Neural progenitor cell (in vitro differentiated cells): ENCODE measurements around the gene ADCY5. TPM values are rescaled to one million over a fixed set of nuclear protein-coding genes. Genes with fewer than 3 reads are reported as not detected.

Experiments used
- DNase-seq: peaks from one replicate; pipeline ENCODE4 v3.0.0-alpha.2; 2016; ENCODE audit warnings: low spot score
- H2AFZ ChIP-seq: fragments of 200-600 bp; sonication (generic); replicated peaks from 2 replicates; pipeline ENCODE4 v1.6.1; 2016; ENCODE audit warnings: antibody characterized with exemption
- H3F3A ChIP-seq: fragments of 200-600 bp; sonication (generic); 2 replicates; pipeline ENCODE4 v1.6.1; 2016; ENCODE audit warnings: antibody characterized with exemption, low read depth
- H3K27ac ChIP-seq: fragments of 200-600 bp; sonication (generic); 2 replicates; pipeline ENCODE4 v1.5.1; 2016; ENCODE audit warnings: mild to moderate bottlenecking
- H3K27me3 ChIP-seq: fragments of 200-600 bp; sonication (generic); 2 replicates; pipeline ENCODE4 v1.6.1; 2016; ENCODE audit warnings: mild to moderate bottlenecking, moderate library complexity
- H3K36me3 ChIP-seq: fragments of 200-600 bp; sonication (generic); 2 replicates; pipeline ENCODE4 v1.5.1; 2016
- H3K4me1 ChIP-seq: fragments of 200-600 bp; sonication (generic); 2 replicates; pipeline ENCODE4 v1.6.1; 2016; ENCODE audit warnings: mixed run types
- H3K4me2 ChIP-seq: fragments of 200-600 bp; sonication (generic); 2 replicates; pipeline ENCODE4 v1.6.1; 2016
- H3K4me3 ChIP-seq: fragments of 200-600 bp; sonication (generic); 2 replicates; pipeline ENCODE4 v1.5.1; 2016
- H3K79me2 ChIP-seq: fragments of 200-600 bp; sonication (generic); 2 replicates; pipeline ENCODE4 v1.6.1; 2016; ENCODE audit warnings: low read depth
- H3K9ac ChIP-seq: fragments of 200-600 bp; sonication (generic); 2 replicates; pipeline ENCODE4 v1.6.1; 2016
- H3K9me3 ChIP-seq: fragments of 200-600 bp; sonication (generic); 2 replicates; pipeline ENCODE4 v1.5.1; 2016; ENCODE audit warnings: low read depth
- H4K20me1 ChIP-seq: fragments of 200-600 bp; sonication (generic); 2 replicates; pipeline ENCODE4 v1.6.1; 2016; ENCODE audit warnings: low read depth
- H3K27ac Mint-ChIP-seq: 3 replicates; pipeline ENCODE4 v1.8.0; 2021; ENCODE audit warnings: mixed read lengths
- H3K27me3 Mint-ChIP-seq: 2 replicates; pipeline ENCODE4 v1.8.0; 2022; ENCODE audit warnings: low read depth, mild to moderate bottlenecking, inconsistent platforms, moderate library complexity, mixed read lengths; ENCODE audit not compliant: insufficient read depth
- H3K36me3 Mint-ChIP-seq: 3 replicates; pipeline ENCODE4 v1.8.0; 2021; ENCODE audit warnings: mixed read lengths
- H3K4me1 Mint-ChIP-seq: 3 replicates; pipeline ENCODE4 v1.8.0; 2021; ENCODE audit warnings: mixed read lengths
- H3K4me3 Mint-ChIP-seq: 3 replicates; pipeline ENCODE4 v1.8.0; 2021; ENCODE audit warnings: mild to moderate bottlenecking, moderate library complexity, mixed read lengths
- H3K9me3 Mint-ChIP-seq: 3 replicates; pipeline ENCODE4 v1.8.0; 2020; ENCODE audit warnings: mixed read lengths
- CTCF ChIP-seq: fragments of 200-600 bp; sonication (generic); IDR thresholded peaks from 2 replicates; pipeline ENCODE4 v1.5.1; 2017; ENCODE audit warnings: antibody characterized with exemption, mild to moderate bottlenecking
- EZH2 ChIP-seq: fragments of 200-600 bp; sonication (generic); IDR thresholded peaks from 2 replicates; pipeline ENCODE4 v1.6.1; 2017; ENCODE audit warnings: antibody characterized with exemption, mild to moderate bottlenecking, moderate library complexity
- EZH2phosphoT487 ChIP-seq: fragments of 200-600 bp; sonication (generic); IDR thresholded peaks from 2 replicates; pipeline ENCODE4 v1.6.1; 2017; ENCODE audit warnings: antibody characterized with exemption
- total RNA-seq: library from RNA; depleted of rRNA; stranded (reverse); fragments of >200 nt; gene quantifications from 2 replicates; pipeline ENCODE4 v1.2.3, GENCODE V29; 2015; ENCODE audit warnings: low replicate concordance

Gene ADCY5
- total RNA-seq, 1 donor from 2014 or later, result 1.6 TPM

DNA sequence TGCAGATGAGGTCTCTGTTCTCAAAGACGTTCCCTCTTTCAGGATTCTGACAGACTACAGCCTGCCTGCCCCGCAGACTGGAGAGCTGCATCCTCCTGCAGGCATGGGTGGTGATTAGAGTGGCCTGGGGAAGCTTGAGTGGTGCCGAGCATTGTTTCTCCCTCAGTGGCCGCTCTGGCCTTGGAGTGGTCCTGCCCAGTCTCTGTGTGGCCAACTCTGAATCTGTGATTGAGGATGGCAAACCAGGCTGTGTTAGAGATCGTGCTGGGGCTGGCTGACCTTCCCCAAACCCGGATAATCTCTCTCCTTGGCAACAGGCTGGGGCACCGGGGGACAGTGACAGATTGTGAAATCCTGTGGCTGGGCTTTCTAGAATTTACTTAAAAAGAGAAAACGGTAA is 11.0 kb upstream of the ADCY5 start:
- H3F3A ChIP-seq, result peaks cover 15% of the 10 kb centered on the region
- H3K79me2 ChIP-seq, result no peaks in the 10 kb centered on the region
- no peak overlapping the region for H3K27ac ChIP-seq
- Mint-ChIP-seq H3K27ac (peak overlapping the region; percentile 21), H3K27me3 (peaks cover 10% of the 10 kb centered on the region), H3K36me3 (no peaks in the 10 kb centered on the region), H3K4me1 (peaks cover 23% of the 10 kb centered on the region), H3K9me3 (no peaks in the 10 kb centered on the region), H3K4me3 (peak overlapping the region; percentile 14)
- H3K27me3 ChIP-seq, result no peaks in the 10 kb centered on the region
- DNase-seq, result peak; percentile 68
- H4K20me1 ChIP-seq, result peaks cover 3% of the 10 kb centered on the region
- no peak overlapping the region for H3K4me3 ChIP-seq
- no peaks in the 10 kb centered on the region for H3K36me3 ChIP-seq
- no peaks in the 10 kb centered on the region for H3K9me3 ChIP-seq
- peak overlapping the region; percentile 54 for H3K4me2 ChIP-seq
- TF ChIP-seq EZH2phosphoT487 (no peak), CTCF (no peak), EZH2 (no peak)
- no peak overlapping the region for H3K9ac ChIP-seq
- H3K4me1 ChIP-seq, result peaks cover 11% of the 10 kb centered on the region
- H2AFZ ChIP-seq, result no peak overlapping the region

DNA sequence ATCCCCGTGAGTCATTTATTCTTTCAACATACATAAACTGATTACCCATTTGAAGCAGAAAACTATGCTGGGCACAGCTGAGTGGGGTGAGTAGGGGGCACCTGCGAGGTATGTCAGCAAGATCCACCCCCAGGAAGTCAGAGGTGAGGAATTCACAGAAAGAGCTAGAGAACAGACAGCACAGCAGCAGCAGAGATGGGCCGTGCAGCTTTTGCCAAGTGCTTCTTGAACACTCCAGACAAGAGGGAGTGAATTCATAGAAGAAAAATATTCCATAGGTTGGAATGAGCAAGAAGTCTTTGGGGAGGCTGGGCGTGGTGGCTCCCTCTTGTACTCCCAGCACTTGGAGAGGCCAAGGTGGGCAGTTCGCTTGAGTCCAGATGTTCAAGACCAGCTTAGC is 9.4 kb upstream of the ADCY5 start:
- H3K27me3 Mint-ChIP-seq, result peaks cover 16% of the 10 kb centered on the region
- peaks cover 23% of the 10 kb centered on the region for H3K4me1 Mint-ChIP-seq
- no peak overlapping the region for H3K4me3 ChIP-seq
- no peak overlapping the region for H3K27ac Mint-ChIP-seq
- H3K4me2 ChIP-seq, result no peak overlapping the region
- H3K27me3 ChIP-seq, result peaks cover 10% of the 10 kb centered on the region
- no peaks in the 10 kb centered on the region for H3K9me3 ChIP-seq
- H3K27ac ChIP-seq, result no peak overlapping the region
- no peak for DNase-seq
- H3K9me3 Mint-ChIP-seq, result no peaks in the 10 kb centered on the region
- peaks cover 3% of the 10 kb centered on the region for H4K20me1 ChIP-seq
- H3F3A ChIP-seq, result peaks cover 15% of the 10 kb centered on the region
- H3K36me3 ChIP-seq, result no peaks in the 10 kb centered on the region
- peaks cover 11% of the 10 kb centered on the region for H3K4me1 ChIP-seq
- H3K79me2 ChIP-seq, result no peaks in the 10 kb centered on the region
- no peaks in the 10 kb centered on the region for H3K36me3 Mint-ChIP-seq
- H2AFZ ChIP-seq, result no peak overlapping the region
- no peak overlapping the region for H3K4me3 Mint-ChIP-seq
- TF ChIP-seq EZH2 (no peak), CTCF (no peak), EZH2phosphoT487 (no peak)
- H3K9ac ChIP-seq, result no peak overlapping the region

- Mint-ChIP-seq H3K27me3 (peaks cover 16% of the 10 kb centered on the region), H3K36me3 (no peaks in the 10 kb centered on the region), H3K9me3 (no peaks in the 10 kb centered on the region), H3K4me1 (peaks cover 23% of the 10 kb centered on the region), H3K4me3 (no peak overlapping the region), H3K27ac (no peak overlapping the region)
- Histone ChIP-seq H2AFZ (no peak overlapping the region), H3F3A (peaks cover 15% of the 10 kb centered on the region), H3K36me3 (no peaks in the 10 kb centered on the region), H3K4me1 (peaks cover 11% of the 10 kb centered on the region), H3K27ac (no peak overlapping the region), H3K79me2 (no peaks in the 10 kb centered on the region), H3K9me3 (no peaks in the 10 kb centered on the region), H3K4me2 (no peak overlapping the region), H4K20me1 (peaks cover 3% of the 10 kb centered on the region), H3K27me3 (peaks cover 14% of the 10 kb centered on the region), H3K9ac (no peak overlapping the region), H3K4me3 (no peak overlapping the region)
- TF ChIP-seq EZH2 (no peak), EZH2phosphoT487 (no peak), CTCF (no peak)
- DNase-seq, result no peak
Observed at GRCh38 chr3:123457841-123458240, 9.0 kb upstream of the ADCY5 start.

DNA sequence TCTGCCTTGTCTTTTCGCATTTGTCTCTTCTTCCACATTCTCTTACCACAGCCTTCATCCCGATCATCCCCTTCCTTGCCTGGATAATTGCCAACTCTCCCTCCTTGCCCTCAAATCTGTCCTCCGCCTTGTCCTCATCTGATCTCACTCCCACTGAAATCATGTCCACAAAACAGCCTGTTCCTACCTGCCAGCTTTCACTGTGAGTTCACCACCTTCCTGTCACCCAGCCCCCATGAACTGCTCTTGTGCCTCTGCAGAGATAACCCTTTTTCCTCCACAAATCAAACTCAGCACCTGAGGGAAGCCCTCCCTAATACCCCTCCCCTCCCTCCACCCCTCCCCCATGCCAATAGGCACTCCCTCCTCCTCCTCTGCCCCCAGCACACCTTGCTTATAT is 4.8 kb upstream of the ADCY5 start:
- Histone ChIP-seq H3K4me1 (peaks cover 3% of the 10 kb centered on the region), H3F3A (peaks cover 15% of the 10 kb centered on the region), H3K27me3 (peaks cover 53% of the 10 kb centered on the region), H4K20me1 (no peaks in the 10 kb centered on the region), H3K36me3 (no peaks in the 10 kb centered on the region), H3K79me2 (no peaks in the 10 kb centered on the region), H2AFZ (no peak overlapping the region), H3K9ac (no peak overlapping the region), H3K27ac (no peak overlapping the region), H3K9me3 (no peaks in the 10 kb centered on the region), H3K4me2 (no peak overlapping the region), H3K4me3 (no peak overlapping the region)
- DNase-seq, result no peak
- no peaks in the 10 kb centered on the region for H3K9me3 Mint-ChIP-seq
- H3K27me3 Mint-ChIP-seq, result peaks cover 30% of the 10 kb centered on the region
- H3K27ac Mint-ChIP-seq, result no peak overlapping the region
- H3K4me1 Mint-ChIP-seq, result peaks cover 6% of the 10 kb centered on the region
- H3K36me3 Mint-ChIP-seq, result no peaks in the 10 kb centered on the region
- TF ChIP-seq CTCF (no peak), EZH2phosphoT487 (no peak), EZH2 (no peak)
- no peak overlapping the region for H3K4me3 Mint-ChIP-seq
